Calu3 (cell line): ENCODE measurements around the gene TDRD12. TPM values are rescaled to one million over a fixed set of nuclear protein-coding genes. Genes with fewer than 3 reads are reported as not detected.
"Not testable (repeated sequence)": the region's sequence is repeated elsewhere in the genome, so short reads cannot be mapped to it uniquely, and the experiment has no call there.

Experiments used
- BruUV-seq: library from RNA; stranded (reverse); fragments of 400-500 nt; replicated peaks from 2 replicates; lab custom pipeline; 2021; lab: Mats Ljungman, UMichigan
- CTCF ChIA-PET: fragments of 300-600 bp; sonication (Branson Sonifier 250); formaldehyde crosslinking; loops from one replicate; lab custom pipeline; 2022; ENCODE audit warnings: antibody characterized with exemption; lab: Charles Lee
- DNase-seq: peaks from one replicate; pipeline ENCODE4 v3.0.0; 2022
- H3K27ac Mint-ChIP-seq: one replicate; pipeline ENCODE4 v1.8.0; 2022; ENCODE audit warnings: mixed read lengths; ENCODE audit not compliant: unreplicated experiment
- H3K27me3 Mint-ChIP-seq: one replicate; pipeline ENCODE4 v1.8.0; 2022; ENCODE audit warnings: mixed read lengths; ENCODE audit not compliant: unreplicated experiment
- H3K36me3 Mint-ChIP-seq: one replicate; pipeline ENCODE4 v1.8.0; 2022; ENCODE audit warnings: mild to moderate bottlenecking, moderate library complexity, mixed read lengths; ENCODE audit not compliant: insufficient read depth, unreplicated experiment
- H3K4me1 Mint-ChIP-seq: one replicate; pipeline ENCODE4 v1.8.0; 2022; ENCODE audit warnings: mild to moderate bottlenecking, low read depth, mixed read lengths; ENCODE audit not compliant: unreplicated experiment
- H3K4me3 Mint-ChIP-seq: one replicate; pipeline ENCODE4 v1.8.0; 2022; ENCODE audit warnings: mild to moderate bottlenecking, low read depth, moderate library complexity, mixed read lengths; ENCODE audit not compliant: unreplicated experiment
- H3K9me3 Mint-ChIP-seq: one replicate; pipeline ENCODE4 v1.8.0; 2022; ENCODE audit warnings: low read depth, mixed read lengths; ENCODE audit not compliant: unreplicated experiment
- CTCF ChIP-seq: fragments of 200-600 bp; IDR thresholded peaks from one replicate; pipeline ENCODE4 v1.8.0; 2022; ENCODE audit warnings: antibody characterized with exemption; ENCODE audit not compliant: unreplicated experiment
- intact Hi-C: fragments of 100-400 bp; cut with micrococcal nuclease; formaldehyde crosslinking; loops from one replicate; pipeline ENCODE4 v1.10.0; 2022; ENCODE audit not compliant: unreplicated experiment
- total RNA-seq: library from RNA; stranded (reverse); gene quantifications from 2 replicates; pipeline ENCODE4 v1.2.3, GENCODE V29; 2022

The TDRD12 gene
- total RNA-seq, 1 experiment from 2014 or later: 0.33 TPM

- Mint-ChIP-seq H3K4me1 (no peaks in the 10 kb centered on the region), H3K27me3 (peaks cover 36% of the 10 kb centered on the region), H3K4me3 (no peak overlapping the region), H3K27ac (no peak overlapping the region), H3K9me3 (peaks cover 2% of the 10 kb centered on the region), H3K36me3 (no peaks in the 10 kb centered on the region)
- CTCF ChIA-PET: no interaction called here
- no TSS peak for BruUV-seq
- no peak for DNase-seq
- TF ChIP-seq CTCF: no peak
- intact Hi-C loops: no loop called here
These were observed 37.6 kb downstream of the TDRD12 start for GRCh38 chr19:32757189-32757588.

- DNase-seq, H3K9me3 Mint-ChIP-seq, H3K4me1 Mint-ChIP-seq, H3K27ac Mint-ChIP-seq, CTCF ChIA-PET, H3K4me3 Mint-ChIP-seq, intact Hi-C loops, BruUV-seq, H3K36me3 Mint-ChIP-seq: not testable (repeated sequence)
- H3K27me3 Mint-ChIP-seq: peaks cover 36% of the 10 kb centered on the region
These were observed 45.8 kb downstream of the TDRD12 start for GRCh38 chr19:32765365-32765764.

GRCh38 chr19:32767951-32768679 is 48.5 kb downstream of the TDRD12 start:
- Mint-ChIP-seq H3K36me3 (no peaks in the 10 kb centered on the region), H3K4me1 (no peaks in the 10 kb centered on the region), H3K27ac (no peak overlapping the region), H3K27me3 (peaks cover 40% of the 10 kb centered on the region), H3K9me3 (no peaks in the 10 kb centered on the region), H3K4me3 (no peak overlapping the region)
- BruUV-seq: no TSS peak
- no peak for TF ChIP-seq CTCF
- CTCF ChIA-PET: interaction anchor here (0.6 kb wide), 2 partner anchors 36 to 1108 kb away, joined by 3 to 4 read pairs; no protein-coding TSS in a partner anchor
- no peak for DNase-seq
- intact Hi-C loops: no loop called here

- Mint-ChIP-seq H3K9me3 (no peaks in the 10 kb centered on the region), H3K27me3 (peaks cover 22% of the 10 kb centered on the region), H3K27ac (no peak overlapping the region), H3K4me3 (no peak overlapping the region), H3K36me3 (no peaks in the 10 kb centered on the region), H3K4me1 (no peaks in the 10 kb centered on the region)
- TF ChIP-seq CTCF: no peak
- no peak for DNase-seq
- BruUV-seq: no TSS peak
- CTCF ChIA-PET: interaction anchor here (0.5 kb wide), 1 partner anchor 22 kb away, joined by 3 read pairs; no protein-coding TSS in a partner anchor
- intact Hi-C loops: no loop called here
These were observed 52.0 kb downstream of the TDRD12 start for GRCh38 chr19:32771596-32771995.

- CTCF ChIA-PET: interaction anchor here (0.6 kb wide), 1 partner anchor 61 kb away, joined by 3 read pairs; no protein-coding TSS in a partner anchor
- no peak overlapping the region for H3K4me3 Mint-ChIP-seq
- peaks cover 22% of the 10 kb centered on the region for H3K27me3 Mint-ChIP-seq
- no peak for TF ChIP-seq CTCF
- BruUV-seq: no TSS peak
- DNase-seq: no peak
- intact Hi-C loops: no loop called here
- no peaks in the 10 kb centered on the region for H3K36me3 Mint-ChIP-seq
- no peak overlapping the region for H3K27ac Mint-ChIP-seq
- no peaks in the 10 kb centered on the region for H3K4me1 Mint-ChIP-seq
- no peaks in the 10 kb centered on the region for H3K9me3 Mint-ChIP-seq
These were observed 53.6 kb downstream of the TDRD12 start for GRCh38 chr19:32773126-32773525.
